Epithelial cell of proximal tubule (primary cell): ENCODE results near the gene SMOC2. TPM values are rescaled to one million over a fixed set of nuclear protein-coding genes. Genes with fewer than 3 reads are reported as not detected.

ENCODE experiments used
- DNase-seq: peaks from one replicate; pipeline ENCODE4 v3.0.0-alpha.2; 2011; ENCODE audit warnings: low read depth
- H3K4me3 ChIP-seq: 2 replicates; pipeline ENCODE4 v1.5.1; 2011; ENCODE audit warnings: low read depth, mild to moderate bottlenecking, low read length
- total RNA-seq: library from RNA; depleted of rRNA; stranded (reverse); fragments of >200 nt; gene quantifications from 2 replicates; pipeline ENCODE4 v1.2.3, GENCODE V29; 2015
- TF ChIP-seq, protein P1 (sequence below): conservative IDR thresholded peaks from 2 replicates; pipeline ENCODE4 v1.5.1; 2012; ENCODE audit warnings: low read depth, mild to moderate bottlenecking, low read length

SMOC2 gene
- total RNA-seq, 1 donor from 2014 or later = 0.35 TPM

DNA sequence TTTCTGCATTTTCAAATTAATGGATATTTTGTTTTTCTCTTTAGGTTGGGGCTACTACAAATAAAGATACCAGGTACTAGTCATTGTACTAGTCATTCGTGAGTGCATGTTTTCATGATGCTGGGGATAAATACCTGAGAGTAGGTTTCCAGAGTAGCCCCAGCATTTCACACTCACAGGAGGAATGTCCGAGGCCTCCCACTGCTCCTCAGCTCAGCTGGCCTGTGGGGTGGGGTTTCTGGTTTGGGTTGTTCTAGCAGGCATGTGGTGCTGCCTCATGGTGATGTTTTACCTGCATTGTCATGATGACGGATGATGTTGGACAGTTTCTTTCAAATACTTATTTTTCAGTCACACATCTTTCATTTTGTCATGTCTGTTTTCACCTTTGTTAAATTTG lies 144.5 kb downstream of the SMOC2 start:
- H3K4me3 ChIP-seq = no peak overlapping the region
- no peak for DNase-seq
- TF ChIP-seq, protein P1, sequence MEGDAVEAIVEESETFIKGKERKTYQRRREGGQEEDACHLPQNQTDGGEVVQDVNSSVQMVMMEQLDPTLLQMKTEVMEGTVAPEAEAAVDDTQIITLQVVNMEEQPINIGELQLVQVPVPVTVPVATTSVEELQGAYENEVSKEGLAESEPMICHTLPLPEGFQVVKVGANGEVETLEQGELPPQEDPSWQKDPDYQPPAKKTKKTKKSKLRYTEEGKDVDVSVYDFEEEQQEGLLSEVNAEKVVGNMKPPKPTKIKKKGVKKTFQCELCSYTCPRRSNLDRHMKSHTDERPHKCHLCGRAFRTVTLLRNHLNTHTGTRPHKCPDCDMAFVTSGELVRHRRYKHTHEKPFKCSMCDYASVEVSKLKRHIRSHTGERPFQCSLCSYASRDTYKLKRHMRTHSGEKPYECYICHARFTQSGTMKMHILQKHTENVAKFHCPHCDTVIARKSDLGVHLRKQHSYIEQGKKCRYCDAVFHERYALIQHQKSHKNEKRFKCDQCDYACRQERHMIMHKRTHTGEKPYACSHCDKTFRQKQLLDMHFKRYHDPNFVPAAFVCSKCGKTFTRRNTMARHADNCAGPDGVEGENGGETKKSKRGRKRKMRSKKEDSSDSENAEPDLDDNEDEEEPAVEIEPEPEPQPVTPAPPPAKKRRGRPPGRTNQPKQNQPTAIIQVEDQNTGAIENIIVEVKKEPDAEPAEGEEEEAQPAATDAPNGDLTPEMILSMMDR = no peak

DNA sequence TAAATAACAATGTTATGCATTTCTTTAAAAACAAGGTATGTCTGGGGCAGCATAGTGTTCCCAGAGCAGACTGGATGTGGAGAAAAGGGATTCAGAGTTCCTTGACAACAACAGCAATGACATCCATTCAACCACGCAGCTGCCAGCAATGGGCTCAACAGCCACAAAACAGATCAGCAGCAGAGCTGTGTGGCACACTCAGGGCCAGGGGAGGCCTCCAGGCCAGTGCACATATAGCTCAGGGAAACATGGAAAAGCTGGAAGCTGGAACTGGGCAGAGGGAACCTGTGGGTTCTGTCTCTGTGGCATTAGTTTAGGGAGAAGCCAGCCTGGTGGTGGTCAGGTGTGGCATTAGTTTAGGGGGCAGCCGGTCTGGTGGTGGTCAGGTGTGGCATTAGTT lies 148.3 kb downstream of the SMOC2 start:
- TF ChIP-seq, protein P1 = no peak
- no peak overlapping the region for H3K4me3 ChIP-seq

DNA sequence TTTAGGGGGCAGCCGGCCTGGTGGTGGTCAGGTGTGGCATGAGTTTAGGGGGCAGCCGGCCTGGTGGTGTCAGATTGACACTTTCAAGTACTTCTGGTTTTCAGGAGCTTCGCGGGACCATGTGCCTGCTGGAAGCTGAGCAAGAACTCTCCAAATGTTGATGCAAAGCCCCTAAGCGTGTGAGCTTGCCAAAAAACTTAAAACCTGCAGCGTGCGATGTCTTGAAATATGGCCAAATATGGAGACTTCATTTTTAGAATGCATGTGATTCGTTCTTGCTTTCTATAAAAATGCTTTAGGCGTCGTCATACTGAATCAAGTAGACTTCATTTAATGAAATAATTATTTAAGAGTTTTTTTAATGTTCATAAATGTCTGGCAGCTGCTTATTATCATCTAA lies 149.4 kb downstream of the SMOC2 start:
- no peak for DNase-seq
- TF ChIP-seq, protein P1 = no peak
- no peak overlapping the region for H3K4me3 ChIP-seq

More for the DNA sequence above, 148.3 kb downstream of the SMOC2 start:
- no peak for DNase-seq

DNA sequence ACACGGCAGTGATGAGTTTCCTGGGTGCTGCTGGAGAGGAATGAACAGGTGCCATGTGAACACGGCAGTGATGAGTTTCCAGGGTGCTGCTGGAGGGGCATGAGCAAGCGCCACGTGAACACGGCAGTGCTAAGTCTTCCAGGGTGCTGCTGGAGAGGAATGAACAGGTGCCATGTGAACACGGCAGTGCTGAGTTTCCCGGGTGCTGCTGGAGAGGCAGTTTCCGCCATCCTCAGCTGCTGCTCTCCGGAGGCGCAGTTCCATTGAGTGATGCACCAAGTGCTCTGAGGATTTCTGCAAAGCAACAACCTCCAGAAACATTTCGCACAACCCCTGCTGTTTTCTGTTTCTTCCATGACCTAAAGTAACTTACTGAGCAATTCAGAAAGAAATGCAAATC lies 155.4 kb downstream of the SMOC2 start:
- H3K4me3 ChIP-seq = no peak overlapping the region
- TF ChIP-seq, protein P1 = no peak
- DNase-seq = no peak

DNA sequence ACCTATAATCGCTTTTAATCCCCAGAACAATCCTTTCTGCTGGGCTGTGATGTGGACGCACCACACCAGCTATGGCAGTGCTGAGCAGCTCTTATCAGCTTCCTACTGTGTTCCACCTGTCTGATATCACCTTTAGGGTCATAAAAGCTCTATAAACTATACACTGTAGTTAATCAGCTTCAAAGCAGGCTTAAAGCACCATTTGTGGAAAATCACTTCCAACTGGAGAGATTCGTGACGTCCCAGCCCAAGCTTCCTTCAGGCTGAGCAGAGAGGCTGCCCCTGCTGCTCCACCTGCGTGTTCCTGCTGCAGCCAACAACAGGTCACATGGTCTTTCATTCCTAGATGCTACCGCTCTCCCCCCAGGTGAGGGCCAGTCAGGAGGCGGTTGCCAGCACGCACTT lies 156.5 kb downstream of the SMOC2 start:
- TF ChIP-seq, protein P1 = no peak
- DNase-seq = no peak
- no peak overlapping the region for H3K4me3 ChIP-seq

DNA sequence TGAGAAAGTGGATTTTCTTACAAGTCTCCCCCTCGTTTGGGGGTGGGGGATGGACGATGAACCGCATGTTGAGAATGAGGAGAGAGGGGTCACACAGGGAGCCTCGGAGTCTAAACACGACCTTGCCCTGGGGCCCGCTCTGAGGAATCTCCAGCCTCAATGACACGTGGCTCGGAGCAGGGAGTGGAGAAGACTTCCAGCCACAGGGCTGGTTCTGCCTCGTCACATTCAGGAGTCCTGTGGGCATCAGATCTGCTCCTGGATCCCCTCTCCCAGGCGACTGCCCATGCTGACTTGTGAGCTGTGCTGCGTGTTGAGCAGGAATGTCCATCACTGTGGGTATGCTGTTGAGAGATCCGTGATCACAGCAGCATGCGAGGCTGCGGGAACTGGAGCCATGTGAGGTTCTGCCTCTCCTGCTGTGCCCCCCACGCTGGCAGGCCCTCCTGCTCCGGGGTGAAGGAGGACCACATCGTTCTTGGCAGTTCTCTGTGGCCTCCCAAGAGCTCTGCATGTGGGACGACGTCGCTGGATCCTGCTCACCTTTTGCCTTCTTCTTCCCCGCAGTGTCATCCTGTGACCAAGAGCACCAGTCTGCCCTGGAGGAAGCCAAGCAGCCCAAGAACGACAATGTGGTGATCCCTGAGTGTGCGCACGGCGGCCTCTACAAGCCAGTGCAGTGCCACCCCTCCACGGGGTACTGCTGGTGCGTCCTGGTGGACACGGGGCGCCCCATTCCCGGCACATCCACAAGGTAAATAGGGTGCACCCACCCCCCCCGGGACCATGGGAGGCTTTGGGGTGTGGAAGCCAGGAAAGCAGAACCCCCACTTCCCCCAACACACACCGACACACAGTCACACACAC lies 157.5 kb downstream of the SMOC2 start:
- TF ChIP-seq, protein P1 = no peak
- no peak overlapping the region for H3K4me3 ChIP-seq
- DNase-seq = no peak

DNA sequence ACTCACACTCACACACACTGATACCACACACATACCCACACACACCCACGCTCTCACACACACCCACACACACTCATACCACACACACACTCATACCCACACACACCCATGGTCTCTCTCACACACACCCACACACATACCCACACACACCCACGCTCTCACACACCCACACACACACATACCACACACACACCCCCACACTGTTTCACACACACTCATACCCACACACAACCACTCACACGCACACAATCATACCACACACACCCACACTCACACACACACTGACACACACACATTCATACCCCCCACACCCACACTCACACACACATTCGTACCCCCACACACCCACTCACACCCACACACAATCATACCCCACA lies 158.1 kb downstream of the SMOC2 start:
- no peak for DNase-seq
- H3K4me3 ChIP-seq = no peak overlapping the region
- TF ChIP-seq, protein P1 = no peak
